ENCODE measurements around the gene WBP1L.

GRCh38 chr10:102701796-102702195, 42.0 kb upstream of the WBP1L start:
- TF ChIP-seq GATA1 (IDR thresholded peaks at IDR 0.05; ENCODE audit: low read depth, low read length) (no peak), POLR2A (IDR thresholded peaks at IDR 0.05; ENCODE audit: low read length) (no peak)

Measured in erythroblast (primary cell).